ENCODE data around the gene SNAP91. TPM values are rescaled to one million over a fixed set of nuclear protein-coding genes. Genes with fewer than 3 reads are reported as not detected.
"Not testable (repeated sequence)": the region's sequence is repeated elsewhere in the genome, so short reads cannot be mapped to it uniquely, and the experiment has no call there.

The SNAP91 gene, protein sequence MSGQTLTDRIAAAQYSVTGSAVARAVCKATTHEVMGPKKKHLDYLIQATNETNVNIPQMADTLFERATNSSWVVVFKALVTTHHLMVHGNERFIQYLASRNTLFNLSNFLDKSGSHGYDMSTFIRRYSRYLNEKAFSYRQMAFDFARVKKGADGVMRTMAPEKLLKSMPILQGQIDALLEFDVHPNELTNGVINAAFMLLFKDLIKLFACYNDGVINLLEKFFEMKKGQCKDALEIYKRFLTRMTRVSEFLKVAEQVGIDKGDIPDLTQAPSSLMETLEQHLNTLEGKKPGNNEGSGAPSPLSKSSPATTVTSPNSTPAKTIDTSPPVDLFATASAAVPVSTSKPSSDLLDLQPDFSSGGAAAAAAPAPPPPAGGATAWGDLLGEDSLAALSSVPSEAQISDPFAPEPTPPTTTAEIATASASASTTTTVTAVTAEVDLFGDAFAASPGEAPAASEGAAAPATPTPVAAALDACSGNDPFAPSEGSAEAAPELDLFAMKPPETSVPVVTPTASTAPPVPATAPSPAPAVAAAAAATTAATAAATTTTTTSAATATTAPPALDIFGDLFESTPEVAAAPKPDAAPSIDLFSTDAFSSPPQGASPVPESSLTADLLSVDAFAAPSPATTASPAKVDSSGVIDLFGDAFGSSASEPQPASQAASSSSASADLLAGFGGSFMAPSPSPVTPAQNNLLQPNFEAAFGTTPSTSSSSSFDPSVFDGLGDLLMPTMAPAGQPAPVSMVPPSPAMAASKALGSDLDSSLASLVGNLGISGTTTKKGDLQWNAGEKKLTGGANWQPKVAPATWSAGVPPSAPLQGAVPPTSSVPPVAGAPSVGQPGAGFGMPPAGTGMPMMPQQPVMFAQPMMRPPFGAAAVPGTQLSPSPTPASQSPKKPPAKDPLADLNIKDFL
- total RNA-seq (2014; rRNA removed; shearing (Covaris generic)) = not detected in 2 replicates

DNA sequence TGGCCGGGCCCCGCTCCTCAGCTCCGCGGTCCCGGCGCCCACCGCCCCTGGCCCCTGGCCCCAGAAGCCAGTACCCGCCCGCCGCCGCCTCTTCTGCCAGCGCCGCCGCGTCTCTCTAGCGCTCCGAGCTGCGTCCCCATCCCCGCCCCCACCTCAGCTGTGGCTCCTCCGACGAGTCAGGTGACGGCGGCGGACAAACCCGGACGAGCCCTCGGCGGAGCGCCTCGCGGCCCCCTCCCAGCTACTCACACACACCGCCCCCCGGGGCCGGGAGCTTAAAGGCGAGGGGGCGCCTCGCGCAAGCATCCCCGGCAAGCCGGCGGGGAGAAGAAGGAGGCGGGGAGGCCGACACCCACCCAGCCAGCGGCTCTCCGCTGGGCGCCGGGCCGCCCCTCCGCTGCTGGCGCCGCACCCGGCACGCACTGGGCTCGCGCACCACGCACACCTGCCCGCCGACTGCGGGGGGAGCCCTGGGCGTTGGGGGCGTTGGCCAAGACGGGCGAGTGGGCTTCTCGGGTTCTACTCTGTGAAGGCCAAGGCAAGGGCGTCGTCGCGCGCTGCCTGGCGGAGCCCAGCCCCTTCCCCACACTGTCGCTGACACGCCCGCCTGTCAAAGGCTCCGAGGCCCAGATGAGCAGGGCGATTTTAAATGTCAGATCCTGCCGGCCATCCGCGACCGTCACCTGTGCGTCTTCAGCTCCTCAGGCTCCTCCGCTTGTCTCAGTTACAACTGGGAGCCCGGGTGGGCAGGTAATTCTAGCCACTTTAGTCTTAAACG, at the start of gene SNAP91:
Gene SNAP91 (minus strand): TSS at position 132 of the 778 bp plus-strand sequence. CDS start 1,174 bp downstream, outside the sequence.
- DNase-seq (ENCODE audit: low spot score) = peak; percentile 89
- in situ Hi-C loops (cut with HindIII; ENCODE audit: low sequenced_read_pairs) = no loop called here

DNA sequence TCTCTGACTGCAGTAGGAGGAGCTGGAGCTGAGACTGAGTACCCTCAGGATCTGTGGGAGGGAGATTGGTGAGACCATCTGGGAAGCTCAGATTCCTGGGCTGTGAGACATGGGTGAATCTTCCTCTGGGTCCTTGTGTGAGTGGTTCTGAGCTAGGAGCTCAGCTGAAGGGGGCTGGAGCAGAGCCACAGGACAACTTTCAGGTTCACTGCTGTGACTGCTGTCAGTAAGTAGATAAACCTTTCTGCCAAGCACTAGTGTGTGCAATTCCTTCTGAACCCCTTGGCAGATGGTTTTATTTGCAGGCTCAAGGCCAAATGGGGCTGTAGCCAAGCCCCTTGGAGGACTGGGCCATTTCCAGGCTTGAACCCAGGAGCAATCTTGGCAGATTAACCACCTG, 49.6 kb upstream of the SNAP91 start:
- peak; percentile 11 for DNase-seq (ENCODE audit: low spot score)
- in situ Hi-C loops (cut with HindIII; ENCODE audit: low sequenced_read_pairs) = no loop called here

DNA sequence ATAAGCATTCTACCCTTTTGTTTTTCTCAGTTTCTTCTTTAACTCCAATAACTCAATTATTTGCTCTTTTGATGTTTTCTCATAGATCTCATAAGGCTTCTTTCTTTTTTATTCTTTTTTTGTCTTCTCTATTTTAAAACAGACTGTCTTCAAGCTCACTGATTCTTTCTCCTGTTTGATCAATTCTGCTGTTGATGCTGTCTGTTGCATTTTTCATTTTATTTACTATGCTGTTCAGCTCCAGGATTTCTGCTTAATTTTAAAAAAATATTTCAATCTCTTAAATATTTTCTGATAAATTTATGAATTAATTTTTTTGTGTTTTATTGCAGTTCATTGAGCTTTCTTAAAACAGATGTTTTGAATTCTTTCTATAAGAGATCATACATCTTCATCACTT, 48.1 kb upstream of the SNAP91 start:
- no peak for DNase-seq (ENCODE audit: low spot score)
- in situ Hi-C loops (cut with HindIII; ENCODE audit: low sequenced_read_pairs) = no loop called here

DNA sequence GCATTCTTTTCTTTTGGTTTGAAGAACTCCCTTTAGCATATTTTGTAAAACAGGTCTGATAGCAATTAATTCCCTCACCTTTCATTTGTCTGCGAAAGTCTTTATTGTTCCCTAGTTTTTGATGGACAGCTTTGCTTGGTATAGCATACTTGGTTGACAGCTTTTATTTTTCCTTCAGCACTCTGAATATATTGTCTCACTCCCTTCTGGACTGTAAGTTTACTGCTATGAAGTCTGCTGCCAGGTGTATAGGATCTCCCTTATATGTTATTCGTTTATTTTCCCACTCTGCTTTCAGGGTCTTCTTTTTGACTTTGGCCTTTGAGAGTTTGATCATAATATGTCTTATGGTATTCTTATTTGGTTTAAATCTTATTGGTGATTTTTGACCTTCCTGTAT, 47.7 kb upstream of the SNAP91 start:
- in situ Hi-C loops (cut with HindIII; ENCODE audit: low sequenced_read_pairs) = no loop called here
- no peak for DNase-seq (ENCODE audit: low spot score)

DNA sequence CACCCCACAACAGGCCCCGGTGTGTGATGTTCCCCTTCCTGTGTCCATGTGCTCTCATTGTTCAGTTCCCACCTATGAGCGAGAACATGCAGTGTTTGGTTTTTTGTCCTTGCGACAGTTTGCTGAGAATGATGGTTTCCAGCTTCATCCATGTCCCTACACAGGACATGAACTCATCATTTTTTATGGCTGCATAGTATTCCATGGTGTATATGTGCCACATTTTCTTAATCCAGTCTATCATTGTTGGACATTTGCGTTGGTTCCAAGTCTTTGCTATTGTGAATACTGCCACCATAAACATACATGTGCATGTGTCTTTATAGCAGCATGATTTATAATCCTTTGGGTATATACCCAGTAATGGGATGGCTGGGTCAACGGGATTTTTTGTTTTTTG, 43.5 kb upstream of the SNAP91 start:
- DNase-seq (ENCODE audit: low spot score); in situ Hi-C loops (cut with HindIII; ENCODE audit: low sequenced_read_pairs): not testable (repeated sequence)

DNA sequence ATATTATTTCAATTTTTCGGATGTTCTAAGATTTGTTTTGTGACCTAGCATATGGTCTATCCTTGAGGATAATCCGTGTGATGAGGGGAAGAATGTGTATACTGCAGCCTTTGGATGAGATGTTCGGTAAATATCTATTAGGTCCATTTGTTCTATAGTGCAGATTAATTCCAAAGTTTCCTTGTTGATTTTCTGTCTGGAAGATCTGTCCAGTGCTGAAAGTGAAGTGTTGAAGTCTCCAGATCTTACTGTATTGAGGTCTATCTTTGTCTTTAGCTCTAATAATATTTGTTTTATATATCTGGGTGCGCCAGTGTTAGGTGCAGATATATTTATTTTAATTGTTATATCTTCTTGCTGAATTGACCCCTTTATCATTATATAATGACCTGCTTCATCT, 32.2 kb upstream of the SNAP91 start:
- in situ Hi-C loops (cut with HindIII; ENCODE audit: low sequenced_read_pairs) = no loop called here
- DNase-seq (ENCODE audit: low spot score) = no peak

DNA sequence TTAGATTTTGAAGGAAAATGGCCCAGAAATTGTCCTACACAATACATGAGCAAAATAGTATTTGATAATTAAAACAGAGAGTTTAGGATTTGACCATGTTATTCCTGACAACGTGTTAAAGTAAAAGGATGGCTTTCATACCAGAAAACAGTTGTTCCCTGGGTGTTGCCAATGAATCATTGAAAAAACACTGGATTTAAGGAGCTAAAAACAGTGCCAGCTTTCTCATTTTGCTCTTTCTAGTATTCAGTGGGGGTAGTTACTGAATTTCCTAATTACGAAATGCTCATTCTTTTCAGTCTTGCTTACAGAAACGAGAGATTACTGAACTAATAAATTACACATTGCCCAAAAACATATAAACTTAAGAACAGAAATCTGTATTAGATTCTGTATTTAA, 26.6 kb upstream of the SNAP91 start:
- in situ Hi-C loops (cut with HindIII; ENCODE audit: low sequenced_read_pairs) = no loop called here
- DNase-seq (ENCODE audit: low spot score) = no peak

DNA sequence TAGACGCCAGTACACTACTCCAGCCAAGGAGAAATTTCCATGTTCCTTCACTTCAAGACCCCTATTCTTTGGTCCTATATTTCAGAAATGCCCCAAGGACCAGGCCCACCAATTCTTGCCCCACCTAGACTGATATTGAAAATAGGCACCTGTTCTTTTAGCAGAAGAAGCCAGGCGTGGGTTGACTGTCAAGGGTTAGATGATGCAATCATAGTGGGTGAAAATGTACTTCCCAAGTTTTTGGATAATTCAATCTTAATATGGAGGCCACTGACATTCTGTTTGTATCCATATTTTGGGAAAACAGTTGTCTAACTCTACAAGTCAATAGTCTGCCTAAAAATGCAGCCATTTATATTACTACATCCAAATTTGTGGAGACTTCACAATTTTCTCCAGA, 21.0 kb upstream of the SNAP91 start:
- no peak for DNase-seq (ENCODE audit: low spot score)
- in situ Hi-C loops (cut with HindIII; ENCODE audit: low sequenced_read_pairs) = no loop called here

DNA sequence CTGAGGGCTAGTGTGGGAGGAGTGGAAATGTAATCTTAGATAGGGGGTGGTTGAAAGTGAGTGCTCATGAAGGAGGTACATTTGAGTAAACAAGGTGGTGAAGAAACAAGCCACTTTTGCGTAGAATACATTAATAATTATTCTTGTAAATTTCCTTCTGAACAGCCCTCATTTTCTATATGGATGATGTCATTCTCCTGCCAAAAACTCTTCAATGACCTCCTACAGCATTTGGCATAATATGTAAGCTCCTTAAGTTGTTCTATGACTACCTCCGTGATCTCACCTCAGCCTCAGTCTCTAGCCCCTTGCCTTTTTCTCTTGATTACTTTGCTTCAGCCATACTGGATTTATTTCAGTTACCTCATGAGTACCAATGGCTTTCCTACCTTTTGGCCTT, 14.0 kb upstream of the SNAP91 start:
- no peak for DNase-seq (ENCODE audit: low spot score)
- in situ Hi-C loops (cut with HindIII; ENCODE audit: low sequenced_read_pairs) = no loop called here

DNA sequence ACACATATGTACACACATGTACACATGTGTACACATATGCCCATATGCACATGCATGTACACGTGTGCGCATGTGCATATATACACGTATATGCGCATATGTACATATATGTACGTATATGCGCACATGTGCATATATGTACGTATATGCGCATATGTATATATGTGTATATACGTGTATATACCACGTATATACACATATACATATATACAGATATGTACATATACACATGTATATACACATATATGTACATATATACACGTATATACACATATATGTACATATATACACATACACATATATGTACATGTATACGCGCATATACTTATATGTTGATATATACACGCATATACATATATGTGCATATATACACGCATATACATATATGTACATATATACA, 8.9 kb upstream of the SNAP91 start:
- no peak for DNase-seq (ENCODE audit: low spot score)
- in situ Hi-C loops (cut with HindIII; ENCODE audit: low sequenced_read_pairs) = no loop called here

DNA sequence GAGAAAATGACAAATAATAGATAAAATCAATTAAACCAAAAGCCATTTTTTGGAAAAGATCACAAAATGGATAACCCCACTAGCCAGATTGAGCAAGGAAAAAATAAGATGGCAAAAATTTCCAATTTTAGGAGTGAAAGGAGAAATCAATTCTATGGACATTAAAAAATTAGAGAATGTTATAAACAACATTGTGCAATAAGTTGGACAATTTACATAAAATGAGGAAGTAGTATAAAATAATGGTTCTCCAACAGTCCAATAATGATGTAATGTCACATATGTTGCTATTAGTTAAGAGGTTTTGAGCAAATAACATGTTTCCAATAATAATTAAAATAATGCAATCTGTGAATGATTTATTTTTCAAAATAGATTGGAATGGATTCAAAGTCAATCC, 3.1 kb upstream of the SNAP91 start:
- no peak for DNase-seq (ENCODE audit: low spot score)
- in situ Hi-C loops (cut with HindIII; ENCODE audit: low sequenced_read_pairs) = no loop called here

DNA sequence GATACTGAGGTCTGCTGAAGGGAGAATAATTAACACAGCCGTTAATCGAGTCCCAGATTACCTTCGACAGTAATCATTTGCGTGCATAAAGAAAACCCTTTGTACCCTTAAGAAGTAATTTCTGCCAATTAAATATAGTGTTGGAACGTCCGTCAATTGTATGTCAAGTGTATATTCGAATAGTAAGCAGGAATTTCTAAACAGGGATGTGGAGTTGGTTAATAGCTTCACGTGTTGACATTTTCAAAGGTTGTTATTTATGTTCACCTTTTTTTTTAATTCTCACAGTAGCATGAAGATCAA, 798 bp upstream of the SNAP91 start:
- in situ Hi-C loops (cut with HindIII; ENCODE audit: low sequenced_read_pairs) = no loop called here
- no peak for DNase-seq (ENCODE audit: low spot score)

DNA sequence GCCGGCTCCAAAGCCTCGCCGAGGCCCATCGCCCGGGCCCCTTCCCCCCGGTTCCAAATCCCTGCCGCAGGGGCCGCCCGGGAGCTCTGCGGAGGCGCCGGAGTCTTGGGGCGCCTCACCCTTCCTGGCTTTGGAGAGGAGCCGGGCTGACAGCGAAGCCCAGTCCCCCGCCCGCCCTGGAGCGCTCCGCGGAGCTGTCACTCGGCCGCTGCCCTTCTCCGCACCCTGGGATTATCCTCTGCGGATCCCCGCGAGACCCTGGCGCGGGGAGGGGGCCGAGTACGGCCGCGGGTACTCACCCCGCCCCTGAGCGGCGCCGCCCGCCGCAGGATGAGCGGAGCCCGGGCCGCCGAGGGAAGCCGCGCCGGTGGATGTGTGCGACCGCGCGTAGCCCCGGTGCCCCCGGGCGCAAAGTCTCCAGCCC, 343 bp downstream of the SNAP91 start:
- in situ Hi-C loops (cut with HindIII; ENCODE audit: low sequenced_read_pairs) = no loop called here
- DNase-seq (ENCODE audit: low spot score) = peak; percentile 57

DNA sequence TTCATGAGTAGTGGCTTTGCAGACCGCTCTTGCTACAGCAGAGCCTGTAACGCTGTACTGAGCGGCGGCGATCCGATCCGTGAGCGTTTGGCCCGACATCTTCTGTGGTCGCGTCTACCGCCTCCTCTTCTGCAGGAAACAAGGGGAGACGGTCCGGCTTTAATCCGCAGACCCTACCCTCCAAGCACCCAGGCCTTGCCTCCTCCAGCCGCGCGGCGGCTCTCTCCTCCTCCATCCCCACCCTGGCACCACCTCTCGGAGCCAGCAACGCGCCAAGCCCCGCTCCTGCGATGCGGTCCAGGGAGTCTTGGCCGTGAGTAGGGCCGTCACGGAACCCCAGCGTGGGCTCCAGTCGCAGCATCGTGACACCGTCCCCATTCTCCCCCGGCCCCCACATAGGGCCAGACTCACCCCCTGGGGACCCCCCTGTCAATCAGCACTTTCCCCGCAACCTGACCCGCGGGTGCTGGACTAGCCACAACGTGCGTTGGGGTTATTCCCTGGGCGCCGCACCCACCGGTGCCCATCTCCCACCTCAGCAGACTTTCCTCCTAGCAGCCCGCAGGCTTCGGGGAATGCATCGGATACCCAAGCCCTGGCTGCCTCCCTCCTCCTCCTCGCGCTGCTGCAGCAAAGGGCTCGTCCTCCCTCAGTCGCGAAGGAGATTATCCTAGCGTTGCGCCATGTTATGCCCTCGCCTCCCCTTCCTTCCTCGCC, 914 bp downstream of the SNAP91 start:
- peak; percentile 80 for DNase-seq (ENCODE audit: low spot score)

DNA sequence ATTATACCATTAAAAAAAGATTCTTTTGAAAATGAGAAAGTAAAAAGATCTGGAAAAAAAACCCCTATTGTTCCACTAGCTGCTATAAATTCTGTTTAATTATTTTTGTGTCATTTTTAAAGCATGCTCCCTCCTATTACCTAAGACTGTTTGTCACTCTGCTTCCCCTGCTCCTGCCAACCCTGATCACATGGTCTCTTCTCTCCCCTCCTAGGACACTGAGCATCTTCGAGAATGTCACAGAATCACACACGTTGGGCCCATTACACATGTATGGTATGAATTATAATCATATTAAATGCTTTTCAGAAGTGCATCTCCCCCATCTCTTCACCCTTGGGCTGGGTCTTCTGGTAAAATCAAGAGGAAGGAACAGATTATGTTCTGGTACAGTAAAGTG, 6.2 kb downstream of the SNAP91 start:
- in situ Hi-C loops (cut with HindIII; ENCODE audit: low sequenced_read_pairs) = no loop called here
- DNase-seq (ENCODE audit: low spot score) = peak; percentile 71

More for the DNA sequence above, 914 bp downstream of the SNAP91 start:
- in situ Hi-C loops (cut with HindIII; ENCODE audit: low sequenced_read_pairs) = no loop called here

DNA sequence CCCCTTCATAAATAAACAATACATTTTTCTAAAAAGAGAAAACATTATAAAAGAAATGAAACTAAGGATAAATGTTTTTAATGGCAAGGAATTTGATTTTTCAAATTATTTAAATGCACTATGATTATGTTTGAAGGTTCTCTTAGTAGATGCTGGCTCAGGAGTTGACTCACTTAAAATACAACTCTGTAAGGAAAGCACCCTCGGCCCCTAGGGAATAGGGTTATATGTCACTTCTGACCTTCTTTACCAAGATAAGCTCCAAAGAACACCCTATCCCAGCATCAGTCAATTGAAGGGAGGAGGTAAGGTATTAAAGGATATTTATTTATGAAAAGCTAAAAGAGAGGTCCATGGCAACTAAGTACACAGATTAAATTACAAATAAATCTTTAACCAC, 6.8 kb downstream of the SNAP91 start:
- no peak for DNase-seq (ENCODE audit: low spot score)
- in situ Hi-C loops (cut with HindIII; ENCODE audit: low sequenced_read_pairs) = no loop called here

DNA sequence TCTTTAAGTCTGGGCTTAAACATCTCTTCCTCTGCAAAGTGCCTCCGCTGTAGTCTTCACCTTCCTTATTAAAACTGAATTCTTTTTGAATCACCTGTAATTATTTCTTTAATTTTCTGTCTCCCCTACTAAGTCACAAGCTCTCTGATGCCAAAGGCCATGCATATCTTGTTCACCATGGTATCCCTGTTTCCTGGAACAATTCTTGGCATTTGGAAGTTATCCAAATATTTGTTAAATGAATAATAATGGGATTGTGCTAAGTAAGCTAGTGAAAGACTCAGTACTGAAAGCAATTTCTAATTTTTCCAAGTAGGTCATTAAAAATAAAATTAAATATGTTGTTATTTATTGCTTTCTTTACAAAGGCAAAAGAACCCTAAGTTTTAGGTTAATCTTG, 12.2 kb downstream of the SNAP91 start:
- DNase-seq (ENCODE audit: low spot score) = no peak
- in situ Hi-C loops (cut with HindIII; ENCODE audit: low sequenced_read_pairs) = no loop called here

DNA sequence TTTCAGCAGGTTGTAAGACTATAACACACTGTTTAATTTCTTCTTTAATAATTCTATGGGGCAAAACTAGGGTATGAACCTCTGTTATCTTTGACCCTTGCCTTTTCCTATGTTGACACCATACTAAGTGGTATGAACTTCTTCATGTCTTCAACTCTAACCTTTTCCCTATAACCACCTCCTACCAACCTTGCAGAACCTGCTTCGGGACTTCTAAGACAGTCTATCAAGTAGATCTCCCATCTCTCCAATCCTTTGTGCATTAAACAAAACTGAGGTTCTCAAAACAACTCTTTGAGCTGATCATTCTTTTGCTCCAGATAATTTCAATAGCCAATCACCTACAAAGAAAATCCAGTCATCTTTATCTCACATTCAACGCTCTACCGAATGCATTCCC, 23.4 kb downstream of the SNAP91 start:
- in situ Hi-C loops (cut with HindIII; ENCODE audit: low sequenced_read_pairs) = no loop called here
- DNase-seq (ENCODE audit: low spot score) = no peak

DNA sequence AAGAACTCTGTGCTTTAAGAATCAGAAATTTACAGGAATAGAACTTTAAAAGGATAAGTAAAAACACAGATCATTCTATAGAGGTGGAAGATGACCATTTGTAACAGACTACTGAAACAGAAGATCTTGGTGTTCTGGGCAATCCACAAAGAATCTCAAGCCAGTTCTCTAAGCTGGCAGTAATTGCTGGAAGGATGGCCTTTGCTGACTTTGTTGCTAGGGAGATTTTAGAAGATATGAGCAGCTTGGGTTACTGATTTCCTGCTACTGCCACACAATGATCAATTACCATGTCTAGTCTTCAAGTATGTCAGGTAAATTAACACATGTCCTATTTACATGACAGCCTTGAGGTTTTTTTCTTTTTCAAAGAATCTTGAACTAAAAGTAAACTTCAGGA, 31.1 kb downstream of the SNAP91 start:
- in situ Hi-C loops (cut with HindIII; ENCODE audit: low sequenced_read_pairs) = no loop called here
- DNase-seq (ENCODE audit: low spot score) = no peak

Data from G401 (cell line).